ENCODE results near the gene RNASE1. TPM values are rescaled to one million over a fixed set of nuclear protein-coding genes. Genes with fewer than 3 reads are reported as not detected.
A peak's percentile ranks its signal among the peaks of the same experiment; 100 is the strongest.
"Not testable (repeated sequence)": the region's sequence is repeated elsewhere in the genome, so short reads cannot be mapped to it uniquely, and the experiment has no call there.

RNASE1 gene
- polyA plus RNA-seq, 3 donors = 112 to 182 (median 142) TPM

DNA sequence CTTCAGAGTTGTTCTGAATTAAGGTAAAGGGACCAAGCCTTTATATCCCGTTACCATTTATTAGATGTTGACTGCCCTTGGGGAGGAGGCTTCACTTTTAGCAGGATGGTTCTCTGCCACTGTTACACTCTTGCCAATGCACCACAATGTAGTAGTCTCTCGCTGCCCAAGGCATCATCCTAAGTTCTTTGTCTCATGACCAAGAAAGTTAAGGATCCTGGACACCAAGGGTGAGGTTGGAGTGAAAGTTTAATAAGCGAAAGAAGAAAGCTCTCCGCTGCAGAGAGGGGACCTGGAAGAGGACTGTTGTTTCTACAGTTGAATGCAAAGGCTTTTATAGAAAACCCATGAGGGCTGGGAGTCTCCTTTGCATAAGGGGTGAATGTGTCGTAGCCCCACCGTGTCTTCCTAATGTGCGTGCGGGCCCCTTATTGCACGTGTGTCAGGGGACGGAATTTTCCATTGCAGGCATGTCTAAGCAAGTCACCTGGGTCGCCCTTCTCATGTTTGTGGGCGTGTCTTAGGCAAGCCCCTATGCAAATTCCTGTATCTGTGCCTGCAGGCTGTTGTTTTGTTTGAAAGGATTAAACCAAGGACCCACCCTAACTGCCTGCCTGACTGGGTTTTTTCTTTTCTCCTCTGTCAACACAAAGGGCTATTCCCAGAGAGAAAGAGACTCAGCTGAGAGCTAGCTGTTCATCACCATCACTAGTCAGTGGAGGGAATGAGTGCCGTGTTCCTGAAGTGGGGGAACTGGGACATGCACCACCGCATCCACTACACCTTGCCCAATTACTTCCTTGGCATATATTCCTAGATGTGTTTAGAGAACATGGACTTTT lies 17.6 kb upstream of the RNASE1 start:
- no peak for DNase-seq (ENCODE audit: extremely low read depth in 1 of 11, low read depth in 9 of 11, low spot score in 4 of 11)

DNA sequence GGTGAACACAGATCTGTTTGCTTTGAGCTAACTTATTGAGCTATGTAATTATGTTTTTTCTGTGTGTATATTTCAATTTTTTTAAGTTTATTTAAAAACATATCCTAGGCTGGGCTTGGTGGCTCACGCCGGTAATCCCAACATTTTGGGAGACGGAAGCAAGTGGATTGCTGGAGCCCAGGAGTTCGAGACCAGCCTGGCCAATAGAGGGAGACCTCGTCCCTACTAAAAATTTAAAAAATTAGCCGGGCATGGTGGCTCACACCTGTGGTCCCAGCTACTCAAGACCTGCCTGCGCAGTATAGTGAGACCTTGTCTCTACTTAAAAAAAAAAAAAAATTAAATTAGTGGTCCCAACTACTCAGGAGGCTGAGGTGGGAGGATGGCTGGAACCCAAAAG lies 16.2 kb upstream of the RNASE1 start:
- DNase-seq (ENCODE audit: extremely low read depth in 1 of 11, low read depth in 9 of 11, low spot score in 4 of 11) = no peak

DNA sequence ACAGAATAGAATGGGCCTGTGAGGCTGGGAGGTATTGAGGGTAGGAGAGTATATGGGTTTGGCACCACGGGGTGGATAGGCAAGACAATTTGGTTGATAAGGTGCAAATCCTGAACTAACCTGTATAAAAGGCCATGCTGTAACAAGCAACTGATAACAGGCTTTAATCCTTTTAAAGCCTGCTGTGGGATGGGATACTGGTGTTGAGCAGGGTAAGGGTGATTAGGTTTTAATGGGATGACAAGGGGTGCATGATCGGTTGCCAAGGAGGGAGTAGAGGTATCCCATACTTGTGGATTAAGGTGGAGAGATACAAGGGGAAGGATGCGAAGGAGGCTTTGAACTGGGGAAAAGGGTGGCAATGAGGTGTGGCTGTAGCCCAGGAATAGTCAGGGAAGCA lies 13.3 kb upstream of the RNASE1 start:
- not testable (repeated sequence) for DNase-seq (ENCODE audit: extremely low read depth in 1 of 11, low read depth in 9 of 11, low spot score in 4 of 11)

DNA sequence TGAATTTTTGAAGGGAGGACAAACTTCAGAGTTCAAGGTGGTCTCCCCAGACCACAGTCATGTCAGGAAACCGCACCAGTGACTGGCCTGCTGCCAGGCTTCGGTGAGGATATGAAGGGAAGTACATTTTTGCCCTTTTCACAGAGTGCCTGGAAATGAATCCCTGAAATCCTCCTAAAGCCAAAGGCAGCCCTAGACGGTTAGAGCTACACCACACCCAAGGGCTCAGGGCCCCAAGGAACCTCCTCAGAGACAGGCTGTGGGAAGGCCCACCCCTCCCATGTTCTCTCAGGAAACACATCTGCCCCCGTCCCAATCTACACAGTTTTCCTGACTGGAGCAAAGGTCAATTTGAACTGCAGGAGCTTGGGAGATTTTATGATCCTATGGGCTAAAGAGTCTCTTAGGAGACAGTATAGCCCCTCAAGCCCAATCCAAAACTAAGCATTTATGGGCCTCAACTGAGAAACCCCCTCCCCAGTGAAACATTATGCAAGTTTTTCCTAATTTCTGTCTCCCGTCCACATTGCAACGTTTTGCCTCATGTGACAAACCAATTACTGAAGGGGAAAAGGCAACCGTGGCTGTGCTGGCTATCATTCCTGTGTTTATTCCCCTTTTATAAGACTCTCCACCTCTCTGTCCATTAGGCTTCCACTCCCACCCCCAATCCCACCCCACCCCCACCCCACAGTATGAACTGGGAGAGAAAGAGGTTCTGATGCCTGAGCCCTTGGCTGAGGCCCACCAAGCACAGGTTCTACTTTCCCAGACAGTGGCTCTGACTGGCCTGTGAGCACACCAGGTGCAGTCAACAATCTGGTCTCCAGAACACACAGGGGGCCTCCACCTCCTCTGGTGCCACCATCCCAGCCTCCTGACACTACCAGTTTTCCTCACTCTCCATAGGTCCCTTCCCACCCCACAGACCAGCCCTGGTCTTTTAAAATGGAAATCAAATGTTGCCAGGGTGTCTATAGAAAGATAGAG lies 9.6 kb upstream of the RNASE1 start:
- no peak for DNase-seq (ENCODE audit: extremely low read depth in 1 of 11, low read depth in 9 of 11, low spot score in 4 of 11)

DNA sequence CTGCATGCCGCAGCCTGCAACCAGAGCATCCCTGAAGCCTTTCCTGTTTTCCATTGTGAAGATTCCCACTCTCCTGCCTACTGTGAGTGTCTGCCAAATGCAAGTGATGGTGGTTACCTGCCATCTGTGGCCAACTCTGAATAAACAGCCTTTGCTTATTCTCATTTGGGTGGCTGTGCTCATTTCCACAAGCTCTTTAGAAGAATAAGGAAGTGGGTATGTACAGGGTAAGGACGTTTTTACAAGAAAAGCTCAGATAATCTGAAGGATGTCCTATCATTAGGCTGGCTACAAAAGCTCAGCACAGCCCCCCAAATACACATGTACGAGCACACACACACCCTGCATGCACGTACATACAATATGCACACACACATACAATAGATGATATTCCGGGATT lies 7.3 kb upstream of the RNASE1 start:
- DNase-seq (ENCODE audit: extremely low read depth in 1 of 11, low read depth in 9 of 11, low spot score in 4 of 11) = no peak

DNA sequence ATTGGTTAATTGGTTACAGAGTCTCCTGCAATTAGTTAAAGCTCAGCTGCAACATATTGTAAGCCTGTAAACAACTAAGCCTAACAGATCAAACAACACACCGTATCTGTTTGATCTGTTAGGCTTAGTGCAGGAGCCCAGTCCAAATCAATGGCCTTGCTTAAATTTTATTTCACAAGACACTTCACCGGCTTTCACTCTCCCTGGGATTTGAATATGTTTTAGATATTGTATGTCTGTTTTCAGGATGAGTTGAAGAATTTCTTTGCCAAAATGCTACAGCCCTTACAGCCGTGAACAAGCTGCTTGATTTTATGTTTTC lies 5.5 kb upstream of the RNASE1 start:
- DNase-seq (ENCODE audit: extremely low read depth in 1 of 11, low read depth in 9 of 11, low spot score in 4 of 11) = no peak

GRCh38 chr14:20807304-20808161 lies 4.9 kb upstream of the RNASE1 start:
- no peak for DNase-seq (ENCODE audit: extremely low read depth in 1 of 11, low read depth in 9 of 11, low spot score in 4 of 11)

DNA sequence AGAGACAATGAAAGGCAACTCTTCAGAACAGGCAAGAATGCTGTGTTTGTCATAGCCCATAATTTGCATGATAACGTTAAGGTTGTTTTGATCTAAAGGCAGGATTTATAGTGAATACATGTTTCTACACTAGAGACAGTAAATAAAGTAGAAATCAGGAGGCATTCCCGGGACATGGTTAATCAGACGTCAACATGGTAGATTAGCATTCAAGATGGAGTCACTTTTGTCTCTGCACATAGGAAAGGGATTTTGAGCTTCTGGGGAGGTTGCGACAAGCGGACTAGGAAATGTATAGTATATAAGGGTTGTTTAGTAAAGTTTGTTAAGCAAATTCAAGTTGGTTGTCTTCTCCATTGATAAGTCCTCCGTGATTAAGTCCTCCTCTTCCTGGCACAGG lies 2.8 kb upstream of the RNASE1 start:
- no peak for DNase-seq (ENCODE audit: extremely low read depth in 1 of 11, low read depth in 9 of 11, low spot score in 4 of 11)

DNA sequence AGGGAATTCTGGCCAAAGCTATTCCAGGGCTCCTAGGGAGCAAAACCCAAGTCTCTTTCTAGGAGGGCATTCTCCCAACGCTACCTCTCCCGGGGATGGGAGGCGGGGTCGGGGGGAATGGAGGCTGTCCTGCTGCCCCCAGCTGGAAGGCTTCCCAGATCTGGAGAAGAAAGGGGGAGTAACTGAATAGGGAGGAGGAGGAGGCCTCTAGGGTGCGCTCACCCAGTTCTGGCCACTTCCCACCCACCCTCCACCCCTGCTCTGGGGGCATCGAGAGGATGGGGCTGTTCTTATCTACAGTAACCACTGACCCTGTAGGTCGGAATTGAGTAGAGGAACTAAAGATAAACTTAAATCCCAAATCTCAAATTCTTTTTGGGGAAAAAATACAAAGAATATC lies 579 bp upstream of the RNASE1 start:
- DNase-seq (ENCODE audit: extremely low read depth in 1 of 11, low read depth in 9 of 11, low spot score in 4 of 11) = no peak

DNA sequence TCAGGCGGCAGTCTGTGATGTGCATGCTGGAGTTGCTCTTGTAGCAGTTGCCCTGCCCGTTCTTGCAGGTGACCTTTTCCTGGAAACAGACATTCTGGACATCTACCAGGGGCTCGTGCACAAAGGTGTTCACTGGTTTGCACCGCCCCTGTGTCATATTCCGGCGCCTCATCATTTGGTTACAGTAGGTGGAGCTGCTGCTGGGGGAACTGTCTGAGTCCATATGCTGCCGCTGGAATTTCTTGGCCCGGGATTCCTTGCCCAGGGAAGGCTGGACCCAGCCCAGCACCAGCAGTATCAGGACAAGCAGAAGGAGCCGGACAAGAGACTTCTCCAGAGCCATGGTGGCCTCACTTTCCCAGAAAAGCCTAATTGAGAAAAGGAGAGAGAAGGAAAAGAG lies 918 bp downstream of the RNASE1 start:
- no peak for DNase-seq (ENCODE audit: extremely low read depth in 1 of 11, low read depth in 9 of 11, low spot score in 4 of 11)

DNA sequence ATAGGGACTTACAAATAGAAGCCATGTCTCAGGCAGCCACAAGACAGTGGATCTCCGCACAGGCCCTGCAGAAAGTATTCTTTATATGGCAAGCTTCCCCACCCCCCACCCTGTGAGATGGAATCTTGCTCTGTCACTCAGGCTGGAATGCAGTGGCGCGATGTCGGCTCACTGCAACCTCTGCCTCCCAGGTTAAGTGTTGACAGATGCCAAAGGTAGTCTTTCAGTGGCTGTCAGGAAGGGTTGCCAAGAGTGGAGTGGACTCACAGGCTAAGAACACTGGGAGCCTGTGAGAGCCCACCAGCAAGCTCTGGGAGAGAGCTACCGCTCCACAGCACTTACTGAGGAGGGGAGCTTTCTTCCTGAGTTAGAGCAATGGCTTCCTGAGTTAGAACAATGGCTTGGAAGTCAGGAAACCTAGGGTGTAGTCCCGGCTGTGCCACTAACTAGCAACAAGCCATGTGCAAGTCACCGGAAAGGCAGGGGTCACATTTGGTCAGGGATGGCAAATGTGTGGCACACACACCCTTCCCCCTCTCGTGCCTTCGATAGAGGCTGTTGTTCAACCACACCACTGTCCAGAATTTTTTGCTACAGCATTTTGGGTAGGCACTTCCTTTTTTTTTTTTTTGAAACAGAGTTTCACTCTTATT lies 2.6 kb downstream of the RNASE1 start:
- DNase-seq (ENCODE audit: extremely low read depth in 1 of 11, low read depth in 9 of 11, low spot score in 4 of 11) = peak in 5 of 11 donors; percentile 17 to 31 (median 21)

- no peak for DNase-seq (ENCODE audit: extremely low read depth in 1 of 11, low read depth in 9 of 11, low spot score in 4 of 11)
Measured at GRCh38 chr14:20799456-20799891, 3.2 kb downstream of the RNASE1 start.

DNA sequence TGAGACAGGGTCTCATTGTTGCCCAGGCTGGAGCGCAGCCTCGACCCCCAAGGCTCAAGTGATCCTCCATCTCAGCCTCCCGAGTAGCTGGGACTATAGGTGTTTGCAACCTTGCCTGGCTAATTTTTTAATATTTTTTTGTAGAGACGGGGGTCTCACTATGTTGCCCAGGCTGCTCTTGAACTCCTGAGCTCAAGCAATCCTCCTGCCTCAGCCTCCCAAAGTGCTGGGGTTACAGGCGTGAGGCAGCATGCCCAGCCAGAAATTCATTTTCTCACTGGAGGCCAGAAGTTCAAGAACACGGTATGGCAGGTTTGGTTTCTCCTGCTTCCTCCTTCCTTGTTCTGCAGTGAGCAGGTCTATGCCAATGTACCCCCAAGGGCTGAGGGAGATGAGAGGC lies 3.7 kb downstream of the RNASE1 start:
- DNase-seq (ENCODE audit: extremely low read depth in 1 of 11, low read depth in 9 of 11, low spot score in 4 of 11) = no peak

DNA sequence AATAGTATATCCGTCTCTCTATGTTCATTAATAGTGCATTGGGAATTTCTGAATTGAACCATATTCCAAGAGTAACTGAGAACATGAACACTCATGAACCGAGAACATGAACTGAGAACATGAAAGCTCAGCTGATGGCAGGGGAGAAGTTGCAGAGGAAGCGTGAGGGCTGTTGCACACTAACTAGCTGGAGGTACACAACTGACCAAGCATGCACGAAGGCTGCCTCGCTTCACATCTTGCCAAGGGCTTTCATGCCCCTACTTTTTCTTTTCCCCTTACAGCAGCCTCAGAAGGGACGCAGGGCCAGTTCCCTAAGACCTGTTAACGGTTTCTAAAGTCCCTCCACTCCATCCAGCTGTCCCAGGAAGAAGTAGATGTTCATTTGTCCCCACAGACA lies 4.3 kb downstream of the RNASE1 start:
- no peak for DNase-seq (ENCODE audit: extremely low read depth in 1 of 11, low read depth in 9 of 11, low spot score in 4 of 11)

GRCh38 chr14:20797164-20797563 lies 5.5 kb downstream of the RNASE1 start:
- DNase-seq (ENCODE audit: extremely low read depth in 1 of 11, low read depth in 9 of 11, low spot score in 4 of 11) = no peak

DNA sequence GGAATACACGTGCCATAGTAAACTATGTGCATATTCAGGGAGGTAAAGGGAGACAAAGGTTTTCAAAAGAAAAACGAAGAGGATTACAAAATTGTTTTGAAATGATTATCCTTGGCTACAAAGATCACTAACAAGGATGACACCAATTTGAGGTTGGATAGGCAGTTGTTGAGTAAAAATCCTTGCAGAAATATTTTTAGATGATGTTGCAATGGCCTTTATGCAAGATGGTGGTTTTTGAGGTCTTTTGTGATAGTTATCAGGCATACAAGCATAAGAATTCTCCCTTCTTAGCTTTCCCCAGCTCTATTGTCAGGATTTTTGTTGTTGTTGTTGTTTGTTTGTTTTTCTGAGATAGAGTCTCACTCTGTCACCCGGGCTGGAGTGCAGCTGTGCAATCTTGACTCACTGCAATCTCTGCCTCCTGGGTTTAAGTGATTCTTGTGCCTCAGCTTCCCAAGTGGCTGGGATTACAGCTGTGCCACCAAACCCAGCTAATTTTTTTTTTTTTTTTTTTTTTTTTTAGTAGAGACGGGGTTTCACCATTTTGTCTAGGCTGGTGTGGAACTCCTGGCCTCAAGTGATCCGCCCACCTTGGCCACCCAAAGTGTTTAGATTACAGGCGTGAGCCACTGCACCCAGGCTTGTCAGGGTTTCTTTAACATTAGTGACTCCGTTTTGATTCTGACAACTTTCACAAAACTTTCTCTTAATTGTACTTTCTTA lies 7.8 kb downstream of the RNASE1 start:
- DNase-seq (ENCODE audit: extremely low read depth in 1 of 11, low read depth in 9 of 11, low spot score in 4 of 11) = no peak

DNA sequence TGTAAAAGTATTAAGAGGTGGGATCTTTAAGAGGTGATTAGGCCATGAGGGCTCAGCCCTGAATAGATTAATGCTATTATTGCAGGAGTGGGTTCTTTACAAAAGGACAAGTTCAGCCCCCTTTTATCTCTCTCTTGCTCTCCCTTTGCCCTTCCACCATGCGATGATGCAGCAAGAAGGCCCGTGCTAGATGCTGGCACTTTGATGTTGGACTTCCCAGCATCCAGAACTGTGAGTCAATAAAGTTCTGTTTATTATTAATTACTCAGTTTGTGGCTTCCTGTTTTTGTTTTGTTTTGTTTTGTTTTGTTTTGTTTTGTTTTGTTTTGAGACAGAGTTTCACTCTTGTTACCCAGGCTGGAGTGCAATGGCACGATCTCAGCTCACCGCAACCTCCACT lies 10.1 kb downstream of the RNASE1 start:
- no peak for DNase-seq (ENCODE audit: extremely low read depth in 1 of 11, low read depth in 9 of 11, low spot score in 4 of 11)

- no peak for DNase-seq (ENCODE audit: extremely low read depth in 1 of 11, low read depth in 9 of 11, low spot score in 4 of 11)
Measured at GRCh38 chr14:20791597-20791996, 11.0 kb downstream of the RNASE1 start.
